Measurements from ENCODE around the gene CDK14. TPM values are rescaled to one million over a fixed set of nuclear protein-coding genes. Genes with fewer than 3 reads are reported as not detected.

The CDK14 gene
- total RNA-seq, 1 donor = 39.1 TPM

DNA sequence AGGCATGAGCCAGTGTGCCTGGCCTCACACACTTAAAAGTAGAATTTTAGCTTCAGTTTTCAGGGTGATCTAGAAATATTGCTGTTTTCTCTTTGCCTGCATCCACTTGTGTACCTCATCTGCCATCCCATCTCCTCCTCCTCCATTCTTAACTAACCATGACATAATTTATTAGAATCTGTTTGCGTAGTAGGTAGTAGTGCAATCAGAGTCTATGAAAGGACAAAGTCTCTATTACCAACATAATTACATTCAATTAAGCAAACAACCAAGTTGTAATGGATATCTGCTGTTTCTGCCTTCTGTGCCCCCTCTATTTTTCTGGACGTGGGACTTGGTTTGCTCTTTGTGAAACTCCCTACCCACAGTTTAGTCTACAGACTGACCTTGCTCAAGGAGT is 72.9 kb downstream of the CDK14 start:
- Histone ChIP-seq H3K79me2 (ENCODE audit: insufficient read depth, low read length) (peaks cover 75% of the 10 kb centered on the region), H3K4me1 (ENCODE audit: insufficient read depth, low read length) (no peaks in the 10 kb centered on the region), H4K20me1 (ENCODE audit: insufficient read depth, low read length) (peaks cover 14% of the 10 kb centered on the region), H3K4me3 (ENCODE audit: insufficient read depth, low read length) (no peak overlapping the region), H3K4me2 (ENCODE audit: insufficient read depth, low read length) (no peak overlapping the region), H2AFZ (ENCODE audit: low read length) (no peak overlapping the region), H3K27ac (ENCODE audit: low read depth, low read length) (no peak overlapping the region), H3K9me3 (ENCODE audit: low read depth, low read length) (no peaks in the 10 kb centered on the region), H3K27me3 (ENCODE audit: insufficient read depth, low read length) (no peaks in the 10 kb centered on the region), H3K36me3 (ENCODE audit: insufficient read depth, low read length) (no peaks in the 10 kb centered on the region)
- TF ChIP-seq, protein P1, sequence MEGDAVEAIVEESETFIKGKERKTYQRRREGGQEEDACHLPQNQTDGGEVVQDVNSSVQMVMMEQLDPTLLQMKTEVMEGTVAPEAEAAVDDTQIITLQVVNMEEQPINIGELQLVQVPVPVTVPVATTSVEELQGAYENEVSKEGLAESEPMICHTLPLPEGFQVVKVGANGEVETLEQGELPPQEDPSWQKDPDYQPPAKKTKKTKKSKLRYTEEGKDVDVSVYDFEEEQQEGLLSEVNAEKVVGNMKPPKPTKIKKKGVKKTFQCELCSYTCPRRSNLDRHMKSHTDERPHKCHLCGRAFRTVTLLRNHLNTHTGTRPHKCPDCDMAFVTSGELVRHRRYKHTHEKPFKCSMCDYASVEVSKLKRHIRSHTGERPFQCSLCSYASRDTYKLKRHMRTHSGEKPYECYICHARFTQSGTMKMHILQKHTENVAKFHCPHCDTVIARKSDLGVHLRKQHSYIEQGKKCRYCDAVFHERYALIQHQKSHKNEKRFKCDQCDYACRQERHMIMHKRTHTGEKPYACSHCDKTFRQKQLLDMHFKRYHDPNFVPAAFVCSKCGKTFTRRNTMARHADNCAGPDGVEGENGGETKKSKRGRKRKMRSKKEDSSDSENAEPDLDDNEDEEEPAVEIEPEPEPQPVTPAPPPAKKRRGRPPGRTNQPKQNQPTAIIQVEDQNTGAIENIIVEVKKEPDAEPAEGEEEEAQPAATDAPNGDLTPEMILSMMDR (IDR thresholded peaks at IDR 0.05; ENCODE audit: extremely low read depth, low read depth, low read length) = no peak
- no peak for DNase-seq (ENCODE audit: insufficient read length, low spot score, missing footprints)

DNA sequence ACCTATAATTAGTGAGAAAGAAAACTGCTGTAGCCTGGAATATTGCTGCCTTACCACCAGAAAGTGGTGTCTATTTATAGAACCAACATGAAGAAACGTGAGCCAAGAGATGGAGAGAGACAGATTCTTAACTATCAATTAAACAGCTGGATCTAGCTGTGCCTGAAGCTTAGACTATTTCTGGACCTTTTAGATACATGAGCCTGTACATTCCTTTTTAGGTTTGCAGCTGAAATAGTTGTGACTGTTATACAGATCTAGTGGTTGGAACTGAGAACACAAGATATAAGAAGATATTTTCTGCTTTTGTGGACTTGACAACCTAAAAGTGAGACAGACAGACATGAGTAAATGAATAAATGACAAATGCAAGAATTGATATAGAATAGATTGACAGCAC is 73.4 kb downstream of the CDK14 start:
- H3K4me2 ChIP-seq (ENCODE audit: insufficient read depth, low read length) = no peak overlapping the region
- no peaks in the 10 kb centered on the region for H3K36me3 ChIP-seq (ENCODE audit: insufficient read depth, low read length)
- H3K79me2 ChIP-seq (ENCODE audit: insufficient read depth, low read length) = peaks cover 79% of the 10 kb centered on the region
- H3K4me3 ChIP-seq (ENCODE audit: insufficient read depth, low read length) = no peak overlapping the region
- no peak overlapping the region for H3K27ac ChIP-seq (ENCODE audit: low read depth, low read length)
- no peak for DNase-seq (ENCODE audit: insufficient read length, low spot score, missing footprints)
- H3K4me1 ChIP-seq (ENCODE audit: insufficient read depth, low read length) = no peaks in the 10 kb centered on the region
- peaks cover 14% of the 10 kb centered on the region for H4K20me1 ChIP-seq (ENCODE audit: insufficient read depth, low read length)
- TF ChIP-seq, protein P1 (IDR thresholded peaks at IDR 0.05; ENCODE audit: extremely low read depth, low read depth, low read length) = no peak
- H2AFZ ChIP-seq (ENCODE audit: low read length) = no peak overlapping the region
- H3K9me3 ChIP-seq (ENCODE audit: low read depth, low read length) = no peaks in the 10 kb centered on the region
- H3K27me3 ChIP-seq (ENCODE audit: insufficient read depth, low read length) = no peaks in the 10 kb centered on the region

DNA sequence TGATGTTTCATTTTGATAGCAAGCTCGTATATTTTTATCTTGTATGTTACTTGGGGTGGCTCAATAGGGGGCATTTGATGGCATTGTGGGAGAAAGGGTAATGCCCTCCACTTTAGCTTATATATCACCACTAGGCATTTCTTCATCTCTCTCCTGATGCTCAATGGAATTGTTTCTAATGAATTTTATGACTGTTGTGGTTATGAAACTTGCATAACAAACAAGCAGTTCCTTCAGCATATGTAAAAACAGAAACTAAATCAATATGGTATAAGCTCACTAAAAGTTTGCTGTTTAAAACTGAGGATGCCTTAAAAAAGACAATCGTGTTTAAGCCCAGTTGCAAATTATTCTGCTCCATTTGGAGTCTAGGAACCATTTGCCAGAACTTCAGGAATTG is 75.5 kb downstream of the CDK14 start:
- Histone ChIP-seq H3K4me2 (ENCODE audit: insufficient read depth, low read length) (no peak overlapping the region), H3K36me3 (ENCODE audit: insufficient read depth, low read length) (no peaks in the 10 kb centered on the region), H3K79me2 (ENCODE audit: insufficient read depth, low read length) (peaks cover 86% of the 10 kb centered on the region), H3K9me3 (ENCODE audit: low read depth, low read length) (no peaks in the 10 kb centered on the region), H3K4me3 (ENCODE audit: insufficient read depth, low read length) (no peak overlapping the region), H3K27me3 (ENCODE audit: insufficient read depth, low read length) (no peaks in the 10 kb centered on the region), H3K4me1 (ENCODE audit: insufficient read depth, low read length) (no peaks in the 10 kb centered on the region), H3K27ac (ENCODE audit: low read depth, low read length) (no peak overlapping the region), H2AFZ (ENCODE audit: low read length) (no peak overlapping the region), H4K20me1 (ENCODE audit: insufficient read depth, low read length) (peaks cover 13% of the 10 kb centered on the region)
- TF ChIP-seq, protein P1 (IDR thresholded peaks at IDR 0.05; ENCODE audit: extremely low read depth, low read depth, low read length) = no peak
- DNase-seq (ENCODE audit: insufficient read length, low spot score, missing footprints) = no peak

DNA sequence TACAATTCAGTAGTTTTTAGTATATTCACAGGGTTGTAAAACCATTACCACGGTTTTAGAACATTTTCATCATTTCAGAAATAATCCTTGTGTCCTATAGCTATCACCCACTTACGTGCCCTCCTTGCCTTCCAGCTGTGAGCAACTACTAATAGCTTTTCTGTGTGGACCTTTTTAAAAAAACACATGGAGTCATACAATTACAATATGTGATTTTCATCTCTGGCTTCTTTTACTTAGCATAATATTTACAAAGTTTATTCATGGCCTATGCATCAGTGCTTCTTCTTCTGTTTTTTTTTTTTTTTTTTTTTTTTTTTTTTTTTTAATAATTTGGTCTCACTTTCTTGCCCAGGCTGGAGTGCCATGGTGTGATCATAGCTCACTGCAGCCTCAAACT is 76.1 kb downstream of the CDK14 start:
- H3K27ac ChIP-seq (ENCODE audit: low read depth, low read length) = no peak overlapping the region
- peaks cover 87% of the 10 kb centered on the region for H3K79me2 ChIP-seq (ENCODE audit: insufficient read depth, low read length)
- no peak overlapping the region for H2AFZ ChIP-seq (ENCODE audit: low read length)
- H3K4me2 ChIP-seq (ENCODE audit: insufficient read depth, low read length) = no peak overlapping the region
- TF ChIP-seq, protein P1 (IDR thresholded peaks at IDR 0.05; ENCODE audit: extremely low read depth, low read depth, low read length) = no peak
- H3K36me3 ChIP-seq (ENCODE audit: insufficient read depth, low read length) = no peaks in the 10 kb centered on the region
- no peak for DNase-seq (ENCODE audit: insufficient read length, low spot score, missing footprints)
- H3K9me3 ChIP-seq (ENCODE audit: low read depth, low read length) = no peaks in the 10 kb centered on the region
- peaks cover 14% of the 10 kb centered on the region for H4K20me1 ChIP-seq (ENCODE audit: insufficient read depth, low read length)
- H3K4me1 ChIP-seq (ENCODE audit: insufficient read depth, low read length) = no peaks in the 10 kb centered on the region
- no peaks in the 10 kb centered on the region for H3K27me3 ChIP-seq (ENCODE audit: insufficient read depth, low read length)
- no peak overlapping the region for H3K4me3 ChIP-seq (ENCODE audit: insufficient read depth, low read length)
